K562 (cell line): ENCODE results near the gene EZH1. TPM values are rescaled to one million over a fixed set of nuclear protein-coding genes. Genes with fewer than 3 reads are reported as not detected.

Source experiments
- ATAC-seq: fragments of 200-7000 bp; cut with Tn5 transposase; 3 replicates; pipeline ENCODE4 v1.9.1; 2020; ENCODE audit warnings: moderate library complexity
- Bru-seq: library from RNA; stranded (reverse); fragments of 400-500 nt; gene quantifications from one replicate; lab custom pipeline; 2021; lab: Mats Ljungman, UMichigan
- BruChase-seq, 2 experiments: library from RNA; stranded (reverse); fragments of 400-500 nt; gene quantifications; one replicate each; lab custom pipeline; 2021; lab: Mats Ljungman, UMichigan
- BruUV-seq: library from RNA; stranded (reverse); fragments of 400-500 nt; replicated peaks from 2 replicates; lab custom pipeline; 2021; lab: Mats Ljungman, UMichigan
- CTCF ChIA-PET: fragments of 300-600 bp; formaldehyde crosslinking; extraction: SDS; loops from one replicate; lab custom pipeline; 2021; ENCODE audit warnings: low intra/inter-chr PET ratio; lab: Yijun Ruan, JAX
- POLR2A ChIA-PET: fragments of 300-600, 350-650 bp; sonication (Branson Sonifier 250); formaldehyde crosslinking; extraction: SDS; loops from one replicate; lab custom pipeline; 2021; ENCODE audit warnings: antibody characterized with exemption, inconsistent platforms; lab: Yijun Ruan, JAX
- DNase-seq, 4 experiments: peaks; one replicate each; pipeline versions ENCODE4 v3.0.0 to v3.0.0-alpha.2; 2011 to 2018; ENCODE audit warnings: low spot score in 3 of 4, mixed read lengths in 3 of 4; ENCODE audit errors: extremely low read depth in 1 of 4
- FAIRE-seq: peaks from 2 replicates; lab custom pipeline; 2011; peaks lifted over from hg19 to GRCh38; lab: Jason Lieb, UNC
- H2AFZ ChIP-seq: 2 replicates; pipeline ENCODE4 v1.6.0; 2011; ENCODE audit warnings: low read depth, low read length, control low read depth, inconsistent platforms
- H3K27ac ChIP-seq: fragments of 200-600 bp; 3 replicates; pipeline ENCODE4 v1.8.0; 2011; ENCODE audit warnings: low read depth, mild to moderate bottlenecking, control low read depth, inconsistent platforms, low read length, moderate library complexity, mixed read lengths; ENCODE audit errors: extremely low read depth
- H3K27me3 ChIP-seq, 2 experiments: fragments of 300-600 bp in 1 of 2; 2 replicates in 1 of 2; 3 replicates in 1 of 2; pipeline versions ENCODE4 v1.6.0 to v1.8.0; 2011; ENCODE audit warnings: inconsistent platforms in 2 of 2, low read length in 2 of 2, mild to moderate bottlenecking in 1 of 2, mixed read lengths in 1 of 2, moderate library complexity in 1 of 2; ENCODE audit not compliant: control insufficient read depth in 2 of 2, insufficient read depth in 2 of 2
- H3K36me3 ChIP-seq: fragments of 300-600 bp; 3 replicates; pipeline ENCODE4 v1.8.0; 2011; ENCODE audit warnings: mild to moderate bottlenecking, low read length, inconsistent platforms; ENCODE audit not compliant: control insufficient read depth, insufficient read depth
- H3K4me1 ChIP-seq, 2 experiments: fragments of 200-600 bp in 1 of 2; replicated peaks in 1 of 2; 2 replicates in 1 of 2; 3 replicates in 1 of 2; pipeline versions ENCODE4 v1.5.1 to v1.8.0; 2011; ENCODE audit warnings: inconsistent platforms in 2 of 2, low read length in 2 of 2, mild to moderate bottlenecking in 1 of 2, mixed read lengths in 1 of 2, moderate library complexity in 1 of 2; ENCODE audit not compliant: control insufficient read depth in 2 of 2, insufficient read depth in 2 of 2
- H3K4me2 ChIP-seq: 2 replicates; pipeline ENCODE4 v1.6.1; 2011; ENCODE audit warnings: low read length, control low read depth, inconsistent platforms, mixed read lengths; ENCODE audit not compliant: insufficient read depth
- H3K4me3 ChIP-seq: fragments of 200-600 bp; sonication (generic), shearing (Covaris generic); 2 replicates; pipeline ENCODE4 v1.5.1; 2016; ENCODE audit warnings: control low read depth, inconsistent platforms
- H3K79me2 ChIP-seq: fragments of 200-600 bp; 3 replicates; pipeline ENCODE4 v1.8.0; 2011; ENCODE audit warnings: low read length, inconsistent platforms; ENCODE audit not compliant: control insufficient read depth, insufficient read depth
- H3K9ac ChIP-seq, 2 experiments: 2 replicates each; pipeline versions ENCODE4 v1.6.0 to v1.6.1; 2011; ENCODE audit warnings: low read depth in 2 of 2, low read length in 2 of 2, control low read depth in 1 of 2, inconsistent platforms in 1 of 2, mild to moderate bottlenecking in 1 of 2, mixed read lengths in 1 of 2; ENCODE audit not compliant: insufficient read depth in 1 of 2
- H3K9me1 ChIP-seq: one replicate; pipeline ENCODE4 v1.6.0; 2011; ENCODE audit warnings: inconsistent platforms, mild to moderate bottlenecking, low read length, moderate library complexity; ENCODE audit not compliant: control insufficient read depth, insufficient read depth
- H3K9me3 ChIP-seq: replicated peaks from 2 replicates; pipeline ENCODE4 v1.5.1; 2011; ENCODE audit warnings: low read depth, low read length, inconsistent platforms; ENCODE audit not compliant: control insufficient read depth, insufficient read depth
- H4K20me1 ChIP-seq: replicated peaks from 2 replicates; pipeline ENCODE4 v1.6.1; 2011; ENCODE audit warnings: low read length, inconsistent platforms, mixed read lengths; ENCODE audit not compliant: control insufficient read depth, insufficient read depth
- FOXJ3 ChIP-seq: sonication (generic); formaldehyde crosslinking; IDR thresholded peaks from 2 replicates; pipeline ENCODE4 v1.4.0; 2020; ENCODE audit warnings: mild to moderate bottlenecking, missing genetic modification reagents
- HLTF ChIP-seq: fragments of 450-650 bp; IDR thresholded peaks from 2 replicates; pipeline ENCODE4 v1.6.1; 2016
- KLF10 ChIP-seq: fragments of 250-450 bp; sonication (Bioruptor Pico); IDR thresholded peaks from 2 replicates; pipeline ENCODE4 v1.6.1; 2021; ENCODE audit warnings: matching md5 sums
- MAFF ChIP-seq: IDR thresholded peaks from 2 replicates; pipeline ENCODE4 v1.6.1; 2012; ENCODE audit warnings: low read length, improper control_type of control experiment
- MTA2 ChIP-seq: fragments of 450-650 bp; IDR thresholded peaks from 2 replicates; pipeline ENCODE4 v1.6.1; 2016; ENCODE audit warnings: low read depth
- WGBS: fragments of 100-300 bp; shearing (Covaris generic); methylation state at CpG from one replicate; pipeline ENCODE4 v1.1.6; 2016; ENCODE audit warnings: low coverage, mixed read lengths; ENCODE audit not compliant: insufficient coverage; ENCODE audit errors: missing lambda C conversion rate; 5-methylcytosine and 5-hydroxymethylcytosine counted together
- in situ Hi-C: fragments of 300-500 bp; cut with MboI; formaldehyde crosslinking; loops from 4 replicates; pipeline ENCODE4 v1.15.0; 2018; ENCODE audit warnings: inconsistent platforms, mixed read lengths
- intact Hi-C: fragments of 100-400 bp; cut with micrococcal nuclease; formaldehyde crosslinking; loops from 2 replicates; pipeline ENCODE4 v1.14.2; 2022
- long read RNA-seq, 3 experiments: library from polyadenylated mRNA in 2 of 3; library from RNA in 1 of 3; unstranded in 2 of 3; stranded (forward) in 1 of 3; transcript quantifications; one replicate each; pipeline ENCODE4 v2.0.0, GENCODE V29; 2019 to 2022
- polyA minus RNA-seq, 3 experiments: library from RNA; depleted of rRNA, polyadenylated mRNA; stranded (reverse); fragments of >200 nt; gene quantifications; 2 replicates each; pipeline ENCODE4 v1.2.3, GENCODE V29; 2011
- polyA plus RNA-seq, 8 experiments: library from polyadenylated mRNA; depleted of rRNA in 4 of 8; stranded (reverse) in 5 of 8; unstranded in 3 of 8; fragments of >200 nt; fragmentation: Nextera tagmentation in 2 of 8; fragmentation: Illumina TruSeq in 1 of 8; extraction: Ambion mirVana in 2 of 8; extraction: Trizol in 1 of 8; gene quantifications; 2 replicates each; pipeline versions ENCODE4 v1.2.1 to v1.2.3, GENCODE V29; 2011 to 2014; ENCODE audit warnings: inconsistent platforms in 1 of 8, missing spikeins in 1 of 8
- total RNA-seq, 7 experiments: library from RNA; depleted of rRNA in 6 of 7; stranded (reverse); fragments of >200 nt in 6 of 7; fragmentation: Illumina TruSeq in 2 of 7; extraction: Trizol in 2 of 7; gene quantifications; 2 replicates each; pipeline versions ENCODE4 v1.2.1 to v1.2.3, GENCODE V29; 2011 to 2021; ENCODE audit warnings: low replicate concordance in 1 of 7
- TF ChIP-seq, protein P1 (sequence below), 2 experiments: fragments of 150-350 bp in 1 of 2; IDR thresholded peaks; 2 replicates each; pipeline ENCODE4 v1.6.1; 2012 to 2016; ENCODE audit warnings: low read depth in 2 of 2, low read length in 2 of 2, mild to moderate bottlenecking in 1 of 2, moderate library complexity in 1 of 2
- TF ChIP-seq, protein P2 (sequence below): fragments of 250-450 bp; sonication (Bioruptor Pico); IDR thresholded peaks from 2 replicates; pipeline ENCODE4 v1.5.0; 2021; ENCODE audit warnings: mild to moderate bottlenecking, borderline replicate concordance

Gene EZH1
- total RNA-seq (2011; cell fraction: chromatin; rRNA removed; ENCODE audit: low replicate concordance) = 147 and 238 TPM in 2 replicates
- total RNA-seq (2011; cell fraction: nucleolus; rRNA removed) = 68.5 and 79.5 TPM in 2 replicates
- 107 and 119 TPM in 2 replicates for total RNA-seq (2011; cell fraction: nucleoplasm; rRNA removed)
- total RNA-seq (2014; rRNA removed) = 14.7 and 20.2 TPM in 2 replicates
- 22.7 and 26.3 TPM in 2 replicates for total RNA-seq (2014; rRNA removed; fragmentation: Illumina TruSeq; extraction: Trizol)
- total RNA-seq (2015; rRNA removed; fragmentation: Illumina TruSeq; extraction: Trizol) = 16.8 and 17.6 TPM in 2 replicates
- total RNA-seq (2021) = 22.9 and 23.8 TPM in 2 replicates
- 34.7 and 37.3 TPM in 2 replicates for polyA plus RNA-seq (2011; rRNA removed)
- polyA plus RNA-seq (2011; cell fraction: cytosol; rRNA removed) = 27.0 and 33.9 TPM in 2 replicates
- polyA plus RNA-seq (2011; cell fraction: nucleus; rRNA removed) = 75.3 and 116 TPM in 2 replicates
- polyA plus RNA-seq (2012) = 17.1 and 27.3 TPM in 2 replicates
- polyA plus RNA-seq (2014; fragmentation: Illumina TruSeq; extraction: Trizol) = 34.0 and 39.6 TPM in 2 replicates
- 10 to 100 TPM in 1 of 2 experiments, 1 to 10 TPM in 1; 8.6 to 15.3 TPM for polyA plus RNA-seq (2014; fragmentation: Nextera tagmentation; extraction: Ambion mirVana)
- polyA plus RNA-seq (2014; rRNA removed) = 36.2 and 40.8 TPM in 2 replicates
- polyA minus RNA-seq (2011; rRNA and poly(A)+ RNA removed) = 53.9 and 55.0 TPM in 2 replicates
- 16.1 and 18.2 TPM in 2 replicates for polyA minus RNA-seq (2011; cell fraction: cytosol; rRNA and poly(A)+ RNA removed)
- 50.1 and 53.6 TPM in 2 replicates for polyA minus RNA-seq (2011; cell fraction: nucleus; rRNA and poly(A)+ RNA removed)
- percentile 59 among the genes with signal in this experiment for Bru-seq, nascent RNA
- percentile 65 among the genes with signal in this experiment for BruChase-seq, experiment 1, labeled RNA remaining after a 2-hour chase
- percentile 70 among the genes with signal in this experiment for BruChase-seq, experiment 2, labeled RNA remaining after a 6-hour chase
- long read RNA-seq, experiment 1, partial matches to known transcripts = 7 of 21 reads
- long read RNA-seq, experiment 1, other reads (novel, unspliced or antisense) = 14 of 21 reads
- long read RNA-seq, experiment 2, partial matches to known transcripts = 3 of 9 reads
- long read RNA-seq, experiment 2, other reads (novel, unspliced or antisense) = 4 of 9 reads
- long read RNA-seq, experiment 3, full-length matches to known transcripts = 1 of 5 reads
- long read RNA-seq, experiment 3, partial matches to known transcripts = 2 of 5 reads
- long read RNA-seq, experiment 3, other reads (novel, unspliced or antisense) = 2 of 5 reads

DNA sequence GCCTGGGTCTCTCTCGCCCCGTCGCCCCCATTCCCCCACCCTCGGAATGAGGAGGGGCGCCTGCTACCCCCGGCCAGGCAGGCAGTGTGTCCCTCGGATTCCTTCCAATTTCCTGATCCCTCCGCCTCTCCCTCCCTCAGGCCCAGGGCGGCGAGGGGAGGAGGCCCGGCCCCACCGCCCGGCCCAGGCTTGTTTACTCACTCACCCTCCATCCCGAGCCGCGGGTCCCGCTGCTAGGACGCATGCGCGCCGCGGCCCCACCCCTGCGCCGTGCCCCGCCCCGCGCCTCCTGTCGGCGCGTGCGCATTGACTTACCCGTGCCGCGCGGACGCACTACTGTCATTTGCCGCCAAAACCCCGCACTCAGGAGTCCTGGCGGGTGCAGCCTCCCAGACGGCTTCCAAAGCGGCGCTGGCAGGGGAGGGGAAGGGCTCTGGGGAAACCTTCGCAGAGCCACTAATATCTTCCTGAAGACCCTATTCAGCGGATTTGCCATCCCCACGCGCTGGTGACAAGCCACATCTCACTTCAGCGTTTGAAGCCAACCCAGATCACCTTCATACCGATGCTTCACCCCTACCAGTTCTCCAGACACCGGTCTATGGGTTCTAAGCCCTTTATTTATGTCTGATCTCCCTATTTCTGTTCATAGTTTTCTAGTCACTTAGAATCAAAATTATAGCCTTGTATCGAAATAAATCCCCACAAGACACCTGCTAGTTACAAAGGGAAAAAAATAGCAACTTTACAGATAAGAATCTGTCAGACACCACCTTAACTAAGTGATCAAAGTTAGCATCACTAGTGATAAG lies at the start of gene EZH1:
Gene EZH1, minus strand, starts transcription at position 235 of the 812 bp plus-strand sequence. CDS start 16,099 bp downstream, outside the sequence.
- H3K4me1 ChIP-seq = peaks cover 15 to 27% of the 10 kb centered on the region in 2 experiments; a peak in 4 of 5 replicates
- ATAC-seq (peak; percentile 93), DNase-seq (peak; percentile 96 to 100 (median 100)), FAIRE-seq (peak; percentile 37)
- ChIA-PET POLR2A (no interaction called here), CTCF (interaction anchor here (0.7 to 1.8 kb wide), 3 partner anchors 14 to 150 kb away, joined by 4 read pairs; no protein-coding TSS in a partner anchor)
- H3K27ac ChIP-seq = peak within 1 kb of the TSS; percentile 81
- H3K27me3 ChIP-seq = no peaks in the 10 kb centered on the region
- H4K20me1 ChIP-seq = no peaks in the 10 kb centered on the region
- H3K36me3 ChIP-seq = 0 out of 3 replicates have a peak, but pooled peaks cover 2% of the 10 kb centered on the region
- in situ Hi-C loops (no loop called here), intact Hi-C loops (no loop called here)
- H3K9me1 ChIP-seq = no peaks in the 10 kb centered on the region
- peak within 1 kb of the TSS; percentile 65 for H3K4me3 ChIP-seq
- peaks cover 35% of the 10 kb centered on the region; the same call in 2 of the 3 replicates for H3K79me2 ChIP-seq
- no TSS peak for BruUV-seq
- peak within 1 kb of the TSS; percentile 97 for H2AFZ ChIP-seq
- no peaks in the 10 kb centered on the region for H3K9me3 ChIP-seq
- peak within 1 kb of the TSS; percentile 73 to 95 for H3K9ac ChIP-seq
- 6% methylated on average over 43 of the region's 50 CpGs for WGBS
- peak within 1 kb of the TSS; percentile 77 for H3K4me2 ChIP-seq
- no peak for TF ChIP-seq HLTF
- no peak for TF ChIP-seq KLF10 (CRISPR knock-in tag)
- TF ChIP-seq, protein P1, sequence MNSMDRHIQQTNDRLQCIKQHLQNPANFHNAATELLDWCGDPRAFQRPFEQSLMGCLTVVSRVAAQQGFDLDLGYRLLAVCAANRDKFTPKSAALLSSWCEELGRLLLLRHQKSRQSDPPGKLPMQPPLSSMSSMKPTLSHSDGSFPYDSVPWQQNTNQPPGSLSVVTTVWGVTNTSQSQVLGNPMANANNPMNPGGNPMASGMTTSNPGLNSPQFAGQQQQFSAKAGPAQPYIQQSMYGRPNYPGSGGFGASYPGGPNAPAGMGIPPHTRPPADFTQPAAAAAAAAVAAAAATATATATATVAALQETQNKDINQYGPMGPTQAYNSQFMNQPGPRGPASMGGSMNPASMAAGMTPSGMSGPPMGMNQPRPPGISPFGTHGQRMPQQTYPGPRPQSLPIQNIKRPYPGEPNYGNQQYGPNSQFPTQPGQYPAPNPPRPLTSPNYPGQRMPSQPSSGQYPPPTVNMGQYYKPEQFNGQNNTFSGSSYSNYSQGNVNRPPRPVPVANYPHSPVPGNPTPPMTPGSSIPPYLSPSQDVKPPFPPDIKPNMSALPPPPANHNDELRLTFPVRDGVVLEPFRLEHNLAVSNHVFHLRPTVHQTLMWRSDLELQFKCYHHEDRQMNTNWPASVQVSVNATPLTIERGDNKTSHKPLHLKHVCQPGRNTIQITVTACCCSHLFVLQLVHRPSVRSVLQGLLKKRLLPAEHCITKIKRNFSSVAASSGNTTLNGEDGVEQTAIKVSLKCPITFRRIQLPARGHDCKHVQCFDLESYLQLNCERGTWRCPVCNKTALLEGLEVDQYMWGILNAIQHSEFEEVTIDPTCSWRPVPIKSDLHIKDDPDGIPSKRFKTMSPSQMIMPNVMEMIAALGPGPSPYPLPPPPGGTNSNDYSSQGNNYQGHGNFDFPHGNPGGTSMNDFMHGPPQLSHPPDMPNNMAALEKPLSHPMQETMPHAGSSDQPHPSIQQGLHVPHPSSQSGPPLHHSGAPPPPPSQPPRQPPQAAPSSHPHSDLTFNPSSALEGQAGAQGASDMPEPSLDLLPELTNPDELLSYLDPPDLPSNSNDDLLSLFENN (IDR thresholded peaks at IDR 0.05; ENCODE audit: low read depth in 2 of 2, low read length in 2 of 2) = 0 out of 4 replicates have a peak, but pooled peaks of 1 of the 2 experiments have one; percentile 45
- TF ChIP-seq FOXJ3 (CRISPR knock-in tag) = no peak
- no peak for TF ChIP-seq MAFF
- TF ChIP-seq MTA2 = no peak
- TF ChIP-seq, protein P2, sequence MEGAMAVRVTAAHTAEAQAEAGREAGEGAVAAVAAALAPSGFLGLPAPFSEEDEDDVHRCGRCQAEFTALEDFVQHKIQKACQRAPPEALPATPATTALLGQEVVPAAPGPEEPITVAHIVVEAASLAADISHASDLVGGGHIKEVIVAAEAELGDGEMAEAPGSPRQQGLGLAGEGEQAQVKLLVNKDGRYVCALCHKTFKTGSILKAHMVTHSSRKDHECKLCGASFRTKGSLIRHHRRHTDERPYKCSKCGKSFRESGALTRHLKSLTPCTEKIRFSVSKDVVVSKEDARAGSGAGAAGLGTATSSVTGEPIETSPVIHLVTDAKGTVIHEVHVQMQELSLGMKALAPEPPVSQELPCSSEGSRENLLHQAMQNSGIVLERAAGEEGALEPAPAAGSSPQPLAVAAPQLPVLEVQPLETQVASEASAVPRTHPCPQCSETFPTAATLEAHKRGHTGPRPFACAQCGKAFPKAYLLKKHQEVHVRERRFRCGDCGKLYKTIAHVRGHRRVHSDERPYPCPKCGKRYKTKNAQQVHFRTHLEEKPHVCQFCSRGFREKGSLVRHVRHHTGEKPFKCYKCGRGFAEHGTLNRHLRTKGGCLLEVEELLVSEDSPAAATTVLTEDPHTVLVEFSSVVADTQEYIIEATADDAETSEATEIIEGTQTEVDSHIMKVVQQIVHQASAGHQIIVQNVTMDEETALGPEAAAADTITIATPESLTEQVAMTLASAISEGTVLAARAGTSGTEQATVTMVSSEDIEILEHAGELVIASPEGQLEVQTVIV (CRISPR knock-in tag) = no peak
